Lung (tissue), 12 donors: Measurements from ENCODE around the gene REEP3. TPM values are rescaled to one million over a fixed set of nuclear protein-coding genes. Genes with fewer than 3 reads are reported as not detected.

Experiments
- ATAC-seq: fragments of 200-7000 bp; cut with Tn5 transposase; one replicate; pipeline ENCODE4 v1.9.1; 2020; ENCODE audit warnings: moderate number of reproducible peaks; ENCODE audit not compliant: insufficient read depth, low FRiP score
- DNase-seq, 3 donors: peaks; one replicate each; pipeline ENCODE4 v3.0.0-alpha.2; 2013 to 2017
- H3K27ac ChIP-seq, 2 donors: one replicate each; pipeline ENCODE4 v1.5.1; 2013; ENCODE audit warnings: mild to moderate bottlenecking in 2 of 2, moderate library complexity in 2 of 2, control low read depth in 1 of 2, inconsistent platforms in 1 of 2, low read depth in 1 of 2, low read length in 1 of 2
- H3K27me3 ChIP-seq, 3 donors: one replicate each; pipeline ENCODE4 v1.5.1; 2013; ENCODE audit warnings: low read length in 2 of 3; ENCODE audit not compliant: control insufficient read depth in 3 of 3, insufficient read depth in 3 of 3
- H3K36me3 ChIP-seq, 4 donors: one replicate each; pipeline ENCODE4 v1.5.1; 2013; ENCODE audit warnings: low read length in 4 of 4, mild to moderate bottlenecking in 1 of 4, moderate library complexity in 1 of 4; ENCODE audit not compliant: control insufficient read depth in 4 of 4, insufficient read depth in 4 of 4
- H3K4me1 ChIP-seq, 5 donors: one replicate each; pipeline ENCODE4 v1.5.1; 2013; ENCODE audit warnings: low read length in 5 of 5, mild to moderate bottlenecking in 2 of 5, moderate library complexity in 1 of 5; ENCODE audit not compliant: control insufficient read depth in 5 of 5, insufficient read depth in 5 of 5
- H3K4me3 ChIP-seq: one replicate; pipeline ENCODE4 v1.5.1; 2013; ENCODE audit warnings: mild to moderate bottlenecking, control low read depth, moderate library complexity
- H3K9ac ChIP-seq, 2 donors: one replicate each; pipeline ENCODE4 v1.5.1; 2013; ENCODE audit warnings: low read length in 2 of 2, control low read depth in 1 of 2; ENCODE audit not compliant: insufficient read depth in 1 of 2
- H3K9me3 ChIP-seq, 4 donors: one replicate each; pipeline ENCODE4 v1.5.1; 2013; ENCODE audit warnings: low read length in 3 of 4, mild to moderate bottlenecking in 1 of 4, moderate library complexity in 1 of 4; ENCODE audit not compliant: control insufficient read depth in 4 of 4, insufficient read depth in 3 of 4
- WGBS, 2 donors: extraction: QIAGEN DNeasy Blood & Tissue Kit; methylation state at CpG; one replicate each; pipeline ENCODE4 v1.1.7; 2013; 5-methylcytosine and 5-hydroxymethylcytosine counted together
- polyA plus RNA-seq, 2 donors: library from polyadenylated mRNA; stranded (reverse); fragments of 200-250 nt; gene quantifications; one replicate each; pipeline ENCODE4 v1.2.1, GENCODE V29; 2013
- total RNA-seq, 2 donors: library from RNA; depleted of rRNA in 1 of 2; stranded (reverse); fragments of >200 nt in 1 of 2; gene quantifications; one replicate each; pipeline ENCODE4 v1.2.1, GENCODE V29; 2014 to 2021
- TF ChIP-seq, protein P1 (sequence below): IDR thresholded peaks from 2 replicates; pipeline ENCODE4 v1.5.1; 2012; ENCODE audit warnings: mild to moderate bottlenecking; ENCODE audit errors: control extremely low read depth, extremely low read depth
- donor health status: control.
- donor health status: control.
- donor health status: Bipolar disorder and iron deficiency.
- donor health status: healthy.
- donor health status: DM: yes; HTN: yes; CAD: no.

REEP3 gene
- total and polyA plus RNA-seq, 4 donors = 11.5 to 45.9 (median 24.5) TPM

DNA sequence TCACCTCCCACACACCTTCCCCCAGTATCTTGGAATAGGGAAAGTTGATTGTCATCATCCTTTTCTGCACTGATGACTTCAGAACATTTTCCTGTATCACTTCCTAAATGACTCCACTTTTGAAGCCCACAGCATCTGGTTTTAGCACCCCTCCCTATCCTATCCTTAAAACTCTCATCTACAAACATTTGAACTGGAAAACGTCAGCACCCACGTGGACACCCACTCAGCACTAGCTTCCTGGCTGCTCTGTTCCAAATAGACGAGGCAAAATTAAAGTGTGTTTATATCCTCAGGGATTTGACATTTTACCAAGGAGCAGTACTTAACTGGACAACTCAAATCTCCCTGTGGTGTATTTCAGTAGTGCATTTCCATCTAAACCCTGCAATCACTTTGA, 73.9 kb downstream of the REEP3 start:
- H3K27ac ChIP-seq = no peak overlapping the region
- TF ChIP-seq, protein P1, sequence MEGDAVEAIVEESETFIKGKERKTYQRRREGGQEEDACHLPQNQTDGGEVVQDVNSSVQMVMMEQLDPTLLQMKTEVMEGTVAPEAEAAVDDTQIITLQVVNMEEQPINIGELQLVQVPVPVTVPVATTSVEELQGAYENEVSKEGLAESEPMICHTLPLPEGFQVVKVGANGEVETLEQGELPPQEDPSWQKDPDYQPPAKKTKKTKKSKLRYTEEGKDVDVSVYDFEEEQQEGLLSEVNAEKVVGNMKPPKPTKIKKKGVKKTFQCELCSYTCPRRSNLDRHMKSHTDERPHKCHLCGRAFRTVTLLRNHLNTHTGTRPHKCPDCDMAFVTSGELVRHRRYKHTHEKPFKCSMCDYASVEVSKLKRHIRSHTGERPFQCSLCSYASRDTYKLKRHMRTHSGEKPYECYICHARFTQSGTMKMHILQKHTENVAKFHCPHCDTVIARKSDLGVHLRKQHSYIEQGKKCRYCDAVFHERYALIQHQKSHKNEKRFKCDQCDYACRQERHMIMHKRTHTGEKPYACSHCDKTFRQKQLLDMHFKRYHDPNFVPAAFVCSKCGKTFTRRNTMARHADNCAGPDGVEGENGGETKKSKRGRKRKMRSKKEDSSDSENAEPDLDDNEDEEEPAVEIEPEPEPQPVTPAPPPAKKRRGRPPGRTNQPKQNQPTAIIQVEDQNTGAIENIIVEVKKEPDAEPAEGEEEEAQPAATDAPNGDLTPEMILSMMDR = no peak
- peaks cover 0 to 10% (median 5%) of the 10 kb centered on the region in 4 donors for H3K36me3 ChIP-seq
- H3K4me1 ChIP-seq = peaks cover 0 to 5% (median 0%) of the 10 kb centered on the region in 5 donors
- 58 to 83% methylated on average over 3 of the region's 3 CpGs for WGBS, 2 donors
- no peaks in the 10 kb centered on the region for H3K27me3 ChIP-seq
- ATAC-seq = no peak
- no peak overlapping the region for H3K9ac ChIP-seq
- no peak for DNase-seq
- H3K9me3 ChIP-seq = no peaks in the 10 kb centered on the region
- no peak overlapping the region for H3K4me3 ChIP-seq

GRCh38 chr10:63596924-63597323, 75.7 kb downstream of the REEP3 start:
- no peak for ATAC-seq
- no peaks in the 10 kb centered on the region for H3K27me3 ChIP-seq
- WGBS, 2 donors = 73 to 77% methylated on average over 4 of the region's 4 CpGs

DNA sequence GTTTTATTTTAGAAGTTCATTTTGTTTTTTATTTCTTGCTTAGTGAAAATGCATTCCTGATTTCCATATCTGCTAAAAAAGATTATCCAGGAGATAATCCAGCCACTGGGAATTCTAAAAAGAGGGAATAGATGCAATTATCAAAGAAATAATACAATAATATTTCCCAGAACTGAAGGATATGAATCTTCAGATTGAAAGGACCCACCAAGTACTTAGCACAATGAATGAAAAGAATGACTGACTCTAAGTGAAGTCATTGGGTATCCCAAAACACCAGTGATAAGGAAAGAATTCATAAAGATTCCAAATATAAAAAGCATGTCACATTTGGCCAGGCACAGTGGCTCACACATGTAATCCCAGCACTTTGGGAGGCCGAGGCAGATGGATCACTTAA, 79.3 kb downstream of the REEP3 start:
- no peak overlapping the region for H3K9ac ChIP-seq
- TF ChIP-seq, protein P1 = no peak
- no peak overlapping the region for H3K27ac ChIP-seq
- H3K4me1 ChIP-seq = peaks cover 0 to 5% (median 0%) of the 10 kb centered on the region in 5 donors
- DNase-seq (no peak), ATAC-seq (no peak)
- no peak overlapping the region for H3K4me3 ChIP-seq
- WGBS, 2 donors = 95 to 96% methylated on average over 1 of the region's 1 CpG
- H3K9me3 ChIP-seq = no peaks in the 10 kb centered on the region
- H3K27me3 ChIP-seq = no peaks in the 10 kb centered on the region
- peaks cover 0 to 12% (median 6%) of the 10 kb centered on the region in 4 donors for H3K36me3 ChIP-seq

More at GRCh38 chr10:63596924-63597323, 75.7 kb downstream of the REEP3 start:
- peaks cover 0 to 12% (median 6%) of the 10 kb centered on the region in 4 donors for H3K36me3 ChIP-seq
- H3K27ac ChIP-seq = no peak overlapping the region
- TF ChIP-seq, protein P1 = no peak
- no peak for DNase-seq
- peaks cover 0 to 5% (median 0%) of the 10 kb centered on the region in 5 donors for H3K4me1 ChIP-seq
- no peak overlapping the region for H3K4me3 ChIP-seq
- H3K9ac ChIP-seq = no peak overlapping the region
- no peaks in the 10 kb centered on the region for H3K9me3 ChIP-seq
